ENCODE measurements around the gene STRIT1. TPM values are rescaled to one million over a fixed set of nuclear protein-coding genes. Genes with fewer than 3 reads are reported as not detected.

STRIT1 gene
- total RNA-seq, 1 donor from 2014 or later: not detected

GRCh38 chr3:155313300-155313699 lies 19.8 kb upstream of the STRIT1 start:
- Mint-ChIP-seq H3K9me3 (ENCODE audit: unreplicated experiment) (no peaks in the 10 kb centered on the region), H3K4me3 (ENCODE audit: unreplicated experiment) (no peak overlapping the region), H3K4me1 (ENCODE audit: low read depth, unreplicated experiment) (peaks cover 2% of the 10 kb centered on the region), H3K27me3 (ENCODE audit: low read depth, unreplicated experiment) (no peaks in the 10 kb centered on the region), H3K36me3 (ENCODE audit: low read depth, unreplicated experiment) (no peaks in the 10 kb centered on the region), H3K27ac (ENCODE audit: unreplicated experiment) (peak overlapping the region; percentile 47)
- H4K20me1 ChIP-seq (ENCODE audit: insufficient read depth, low read length): no peaks in the 10 kb centered on the region
- H3K9ac ChIP-seq (ENCODE audit: low read length): no peak overlapping the region
- H3K4me2 ChIP-seq (ENCODE audit: low read length): no peak overlapping the region
- H3K36me3 ChIP-seq (ENCODE audit: insufficient read depth, low read length): no peaks in the 10 kb centered on the region
- H2AFZ ChIP-seq (ENCODE audit: low read depth, low read length): no peak overlapping the region
- DNase-seq (ENCODE audit: low read depth): no peak
- H3K4me3 ChIP-seq (ENCODE audit: insufficient read depth, low read depth, low read length): no peak overlapping the region
- H3K79me2 ChIP-seq (ENCODE audit: insufficient read depth, low read length): no peaks in the 10 kb centered on the region
- no peak for TF ChIP-seq CTCF (IDR thresholded peaks at IDR 0.05; ENCODE audit: insufficient read depth, low read depth, low read length)
- no peak for TF ChIP-seq EZH2 (IDR thresholded peaks at IDR 0.05; ENCODE audit: insufficient read depth, low read length)
- no peaks in the 10 kb centered on the region for H3K9me3 ChIP-seq (ENCODE audit: insufficient read depth, low read depth, low read length)
- no peak overlapping the region for H3K27ac ChIP-seq (ENCODE audit: low read depth, low read length)
- no peaks in the 10 kb centered on the region for H3K4me1 ChIP-seq (ENCODE audit: insufficient read depth, low read length)
- no peaks in the 10 kb centered on the region for H3K27me3 ChIP-seq (ENCODE audit: insufficient read depth, low read length)
- no peak for FAIRE-seq

DNA sequence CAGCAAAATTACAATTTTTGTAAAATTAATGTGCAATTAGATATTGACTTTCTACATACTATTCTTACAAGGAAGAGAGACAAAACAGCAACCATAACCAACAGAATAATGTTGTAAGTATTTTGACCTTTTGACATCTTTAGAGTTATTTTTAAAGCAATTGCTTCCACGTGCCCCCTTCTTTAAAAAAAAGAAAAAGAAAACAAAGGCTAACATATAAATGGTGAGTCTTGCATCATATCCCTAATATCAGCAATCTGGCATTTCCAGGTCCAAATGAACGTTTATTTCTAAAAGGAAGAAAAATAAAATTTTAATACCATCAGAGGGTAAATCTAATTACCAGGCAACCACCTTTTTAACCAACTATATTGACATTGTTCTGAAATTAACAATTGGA lies 19.3 kb upstream of the STRIT1 start:
- Histone ChIP-seq H2AFZ (ENCODE audit: low read depth, low read length) (no peak overlapping the region), H3K4me3 (ENCODE audit: insufficient read depth, low read depth, low read length) (no peak overlapping the region), H3K79me2 (ENCODE audit: insufficient read depth, low read length) (no peaks in the 10 kb centered on the region), H3K36me3 (ENCODE audit: insufficient read depth, low read length) (no peaks in the 10 kb centered on the region), H3K27me3 (ENCODE audit: insufficient read depth, low read length) (no peaks in the 10 kb centered on the region), H3K4me2 (ENCODE audit: low read length) (no peak overlapping the region), H3K9ac (ENCODE audit: low read length) (no peak overlapping the region), H3K27ac (ENCODE audit: low read depth, low read length) (no peak overlapping the region), H4K20me1 (ENCODE audit: insufficient read depth, low read length) (no peaks in the 10 kb centered on the region), H3K4me1 (ENCODE audit: insufficient read depth, low read length) (no peaks in the 10 kb centered on the region), H3K9me3 (ENCODE audit: insufficient read depth, low read depth, low read length) (no peaks in the 10 kb centered on the region)
- no peak for FAIRE-seq
- DNase-seq (ENCODE audit: low read depth): no peak
- Mint-ChIP-seq H3K27me3 (ENCODE audit: low read depth, unreplicated experiment) (no peaks in the 10 kb centered on the region), H3K4me3 (ENCODE audit: unreplicated experiment) (no peak overlapping the region), H3K9me3 (ENCODE audit: unreplicated experiment) (no peaks in the 10 kb centered on the region), H3K36me3 (ENCODE audit: low read depth, unreplicated experiment) (no peaks in the 10 kb centered on the region), H3K27ac (ENCODE audit: unreplicated experiment) (no peak overlapping the region), H3K4me1 (ENCODE audit: low read depth, unreplicated experiment) (peaks cover 2% of the 10 kb centered on the region)
- TF ChIP-seq EZH2 (IDR thresholded peaks at IDR 0.05; ENCODE audit: insufficient read depth, low read length) (no peak), CTCF (IDR thresholded peaks at IDR 0.05; ENCODE audit: insufficient read depth, low read depth, low read length) (no peak)

GRCh38 chr3:155309581-155309980 lies 16.1 kb upstream of the STRIT1 start:
- no peak overlapping the region for H3K4me2 ChIP-seq (ENCODE audit: low read length)
- H3K36me3 ChIP-seq (ENCODE audit: insufficient read depth, low read length): no peaks in the 10 kb centered on the region
- no peak for FAIRE-seq
- H3K4me3 ChIP-seq (ENCODE audit: insufficient read depth, low read depth, low read length): no peak overlapping the region
- no peaks in the 10 kb centered on the region for H3K36me3 Mint-ChIP-seq (ENCODE audit: low read depth, unreplicated experiment)
- H3K9ac ChIP-seq (ENCODE audit: low read length): no peak overlapping the region
- DNase-seq (ENCODE audit: low read depth): no peak
- peaks cover 2% of the 10 kb centered on the region for H3K4me1 Mint-ChIP-seq (ENCODE audit: low read depth, unreplicated experiment)
- H2AFZ ChIP-seq (ENCODE audit: low read depth, low read length): no peak overlapping the region
- no peaks in the 10 kb centered on the region for H3K4me1 ChIP-seq (ENCODE audit: insufficient read depth, low read length)
- H3K9me3 ChIP-seq (ENCODE audit: insufficient read depth, low read depth, low read length): no peaks in the 10 kb centered on the region
- H3K27me3 Mint-ChIP-seq (ENCODE audit: low read depth, unreplicated experiment): no peaks in the 10 kb centered on the region
- no peaks in the 10 kb centered on the region for H3K27me3 ChIP-seq (ENCODE audit: insufficient read depth, low read length)
- no peaks in the 10 kb centered on the region for H3K9me3 Mint-ChIP-seq (ENCODE audit: unreplicated experiment)
- TF ChIP-seq EZH2 (IDR thresholded peaks at IDR 0.05; ENCODE audit: insufficient read depth, low read length) (no peak), CTCF (IDR thresholded peaks at IDR 0.05; ENCODE audit: insufficient read depth, low read depth, low read length) (no peak)
- H4K20me1 ChIP-seq (ENCODE audit: insufficient read depth, low read length): no peaks in the 10 kb centered on the region
- no peak overlapping the region for H3K27ac ChIP-seq (ENCODE audit: low read depth, low read length)
- H3K4me3 Mint-ChIP-seq (ENCODE audit: unreplicated experiment): no peak overlapping the region
- H3K27ac Mint-ChIP-seq (ENCODE audit: unreplicated experiment): no peak overlapping the region
- H3K79me2 ChIP-seq (ENCODE audit: insufficient read depth, low read length): no peaks in the 10 kb centered on the region

Data from astrocyte (in vitro differentiated cells and primary cell).